ENCODE measurements around the gene FOXN1.
"Not testable (repeated sequence)": the region's sequence is repeated elsewhere in the genome, so short reads cannot be mapped to it uniquely, and the experiment has no call there.

- TF ChIP-seq CTCF, POLR2A (IDR thresholded peaks at IDR 0.05): not testable (repeated sequence)
These were observed 69.9 kb downstream of the FOXN1 start for GRCh38 chr17:28576016-28576415.

Data from transverse colon (tissue), 3 donors.